HG03469 (cell line): ENCODE results near the gene TRIM75.
"Not testable (repeated sequence)": the region's sequence is repeated elsewhere in the genome, so short reads cannot be mapped to it uniquely, and the experiment has no call there.

Experiments
- ATAC-seq: cut with Tn5 transposase; IDR thresholded peaks from one replicate; pipeline ENCODE4 v1.9.1; 2021; ENCODE audit warnings: mild to moderate bottlenecking, moderate library complexity, moderate number of reproducible peaks; ENCODE audit not compliant: unreplicated experiment

TRIM75 gene

GRCh38 chr4:165073346-165073745 is 19.7 kb downstream of the TRIM75 start:
- not testable (repeated sequence) for ATAC-seq

GRCh38 chr4:165077034-165077578 is 23.4 kb downstream of the TRIM75 start:
- ATAC-seq: no peak

- ATAC-seq: no peak
Measured at GRCh38 chr4:165079476-165079875, 25.8 kb downstream of the TRIM75 start.

GRCh38 chr4:165084787-165085186 is 31.1 kb downstream of the TRIM75 start:
- ATAC-seq: not testable (repeated sequence)

GRCh38 chr4:165085946-165086345 is 32.3 kb downstream of the TRIM75 start:
- ATAC-seq: no peak

- no peak for ATAC-seq
Measured at GRCh38 chr4:165088366-165088765, 34.7 kb downstream of the TRIM75 start.

- ATAC-seq: not testable (repeated sequence)
Measured at GRCh38 chr4:165092187-165092586, 38.5 kb downstream of the TRIM75 start.

- ATAC-seq: no peak
Measured at GRCh38 chr4:165094873-165095272, 41.2 kb downstream of the TRIM75 start.

- no peak for ATAC-seq
Measured at GRCh38 chr4:165095291-165095690, 41.6 kb downstream of the TRIM75 start.

- no peak for ATAC-seq
Measured at GRCh38 chr4:165096776-165097175, 43.1 kb downstream of the TRIM75 start.

GRCh38 chr4:165101641-165102040 is 48.0 kb downstream of the TRIM75 start:
- no peak for ATAC-seq

- no peak for ATAC-seq
Measured at GRCh38 chr4:165106518-165106917, 52.9 kb downstream of the TRIM75 start.
